GM18909 (cell line): ENCODE results near the gene CGNL1.
A peak's percentile ranks its signal among the peaks of the same experiment; 100 is the strongest.

ENCODE experiments used
- ATAC-seq: cut with Tn5 transposase; IDR thresholded peaks from one replicate; pipeline ENCODE4 v1.9.1; 2021; ENCODE audit warnings: mild to moderate bottlenecking; ENCODE audit not compliant: unreplicated experiment, poor library complexity

CGNL1 gene

DNA sequence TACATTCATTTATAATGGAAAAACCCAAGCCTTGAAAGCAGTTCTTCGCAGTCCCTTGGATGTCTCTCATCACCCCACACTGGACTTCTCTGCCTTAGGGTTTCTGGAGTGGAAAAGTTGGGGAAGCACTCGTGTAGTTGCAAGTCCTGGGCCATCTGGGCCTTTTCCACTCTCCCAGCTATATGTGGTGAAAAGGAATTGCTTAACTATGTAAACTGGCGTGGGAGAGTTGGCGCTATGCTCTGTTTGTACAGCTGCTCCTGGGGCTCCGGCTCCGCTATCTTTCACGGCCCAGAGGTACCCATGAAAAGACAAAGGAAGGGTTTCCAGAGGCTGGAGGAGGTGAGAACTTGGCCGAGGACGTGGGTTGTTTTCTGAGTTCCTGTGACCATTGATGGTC lies 134.3 kb downstream of the CGNL1 start:
- no peak for ATAC-seq

DNA sequence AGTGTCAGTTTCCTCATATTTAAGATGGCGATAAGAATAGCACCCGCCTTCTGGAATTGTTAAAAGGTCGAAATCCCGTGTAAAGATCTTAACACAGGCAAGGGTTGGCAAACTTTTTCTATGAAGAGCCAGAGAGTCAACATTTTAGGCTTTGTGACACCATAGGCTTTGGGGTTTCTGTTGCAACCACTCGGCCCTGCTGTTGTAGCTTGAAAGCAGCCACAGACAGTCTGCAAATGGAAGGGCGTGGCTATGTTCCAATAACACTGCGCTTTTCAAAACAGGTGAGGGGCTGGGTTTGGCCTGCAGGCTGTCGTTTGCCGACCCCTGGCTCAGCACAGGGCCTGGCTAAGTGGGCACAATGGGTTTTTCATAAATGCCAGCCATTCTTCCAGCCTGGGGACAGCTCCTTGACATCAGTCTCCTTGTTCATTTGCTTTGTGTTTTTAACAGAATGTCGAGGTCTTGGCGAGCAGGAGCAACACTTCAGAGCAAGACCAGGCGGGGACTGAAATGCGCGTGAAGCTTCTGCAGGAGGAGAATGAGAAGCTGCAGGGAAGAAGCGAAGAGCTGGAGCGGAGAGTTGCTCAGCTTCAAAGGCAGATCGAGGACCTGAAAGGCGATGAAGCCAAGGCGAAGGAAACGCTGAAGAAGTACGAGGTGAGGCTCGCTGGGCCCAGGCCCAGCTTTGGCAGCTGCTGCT lies 140.2 kb downstream of the CGNL1 start:
- ATAC-seq, result no peak

DNA sequence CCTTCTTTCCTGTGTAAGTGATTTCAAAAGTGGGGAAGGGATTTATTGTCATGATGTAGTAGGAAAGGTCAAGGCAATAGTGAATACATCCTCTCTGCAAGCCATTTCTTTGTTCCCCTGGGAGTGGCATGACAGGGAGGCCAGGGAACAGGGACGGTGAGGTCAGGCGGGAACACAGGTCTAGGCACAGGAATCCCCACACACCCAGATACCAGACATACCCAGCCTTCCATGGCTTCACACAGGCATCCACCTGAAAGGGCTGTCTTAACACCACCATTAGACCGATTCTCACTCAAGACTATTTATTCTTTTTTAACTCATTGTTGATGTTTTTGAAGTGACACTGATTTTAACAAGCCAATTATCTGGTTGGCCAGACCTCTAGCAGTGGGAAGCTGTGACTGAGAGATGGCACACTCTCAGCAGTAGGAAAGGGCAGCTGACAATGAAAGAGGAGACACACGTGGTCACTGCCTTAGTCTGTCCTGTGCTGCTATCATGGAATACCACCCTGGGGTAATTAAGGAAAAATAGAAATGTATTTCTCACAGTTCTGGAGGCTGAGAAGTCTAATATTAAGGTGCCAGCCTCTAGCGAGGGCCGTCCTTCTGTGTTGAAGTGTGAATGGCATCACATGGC lies 140.8 kb downstream of the CGNL1 start:
- no peak for ATAC-seq

DNA sequence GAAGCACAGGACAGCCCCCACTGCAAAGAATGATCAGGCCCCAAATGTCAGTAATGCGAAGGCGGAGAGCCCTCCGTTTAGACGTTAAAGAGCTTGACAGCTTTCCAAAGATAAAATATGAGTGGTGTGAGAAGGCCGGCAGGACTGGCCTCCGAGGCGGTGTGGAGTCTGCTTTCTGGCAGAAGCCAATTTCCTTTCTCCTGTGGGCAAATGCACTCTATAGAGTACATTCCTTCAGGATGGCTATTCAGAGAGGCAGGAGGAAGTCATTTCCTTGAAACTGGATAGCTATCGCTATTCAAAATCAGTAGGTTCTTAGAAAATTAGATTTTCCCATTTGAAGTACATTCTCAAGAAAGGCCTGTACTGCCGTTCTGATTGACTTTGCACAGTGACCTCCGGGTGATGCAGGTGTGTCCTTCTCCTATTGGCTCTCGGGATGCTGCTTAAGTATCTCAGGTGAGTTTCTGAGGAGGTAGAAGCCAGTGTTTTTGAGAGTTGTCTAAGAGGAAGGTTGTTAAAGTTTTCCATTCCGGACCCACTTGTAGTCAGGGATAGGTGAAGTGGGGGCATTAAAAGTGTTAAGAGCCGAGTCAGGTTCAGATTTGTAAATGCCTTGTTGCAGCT lies 142.6 kb downstream of the CGNL1 start:
- no peak for ATAC-seq

DNA sequence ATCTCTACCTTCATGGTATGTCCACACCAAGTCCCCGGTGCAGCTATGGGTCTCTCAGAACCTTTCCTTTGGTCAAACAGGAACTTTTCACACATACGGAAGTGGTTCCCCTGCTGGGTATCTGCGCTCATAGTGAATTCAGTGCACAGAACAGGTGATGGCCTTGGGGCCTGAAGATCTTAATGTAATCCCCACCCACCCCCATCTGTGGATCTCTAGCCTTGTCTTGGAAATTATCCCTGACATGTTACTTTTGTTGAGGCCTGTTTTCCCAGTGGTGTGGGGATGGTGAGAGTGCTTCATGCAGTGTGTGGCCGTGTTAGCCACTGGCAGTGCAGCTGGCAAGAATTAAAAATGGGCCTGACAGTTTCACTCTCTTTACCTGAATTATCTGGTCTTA lies 143.5 kb downstream of the CGNL1 start:
- no peak for ATAC-seq

DNA sequence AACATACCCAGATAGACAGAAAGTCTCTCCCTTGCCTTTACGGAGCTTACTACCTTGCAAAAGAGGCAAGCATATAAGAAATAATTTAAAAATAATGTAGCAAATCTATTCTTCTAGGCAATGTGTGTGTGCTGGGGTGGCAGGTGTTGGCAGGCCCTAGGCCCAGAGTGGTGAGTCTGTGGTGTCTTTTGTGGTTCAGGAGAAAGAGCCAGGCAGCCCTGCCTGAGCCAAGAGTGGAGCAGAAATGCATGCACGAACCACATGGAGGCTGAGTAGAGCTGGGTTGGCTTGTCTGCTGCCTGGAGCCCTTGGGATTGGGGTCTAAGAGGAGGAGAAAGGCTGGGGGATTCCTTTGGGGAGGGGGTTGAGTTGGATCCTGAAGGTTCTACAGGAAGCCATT lies 145.2 kb downstream of the CGNL1 start:
- ATAC-seq, result no peak

DNA sequence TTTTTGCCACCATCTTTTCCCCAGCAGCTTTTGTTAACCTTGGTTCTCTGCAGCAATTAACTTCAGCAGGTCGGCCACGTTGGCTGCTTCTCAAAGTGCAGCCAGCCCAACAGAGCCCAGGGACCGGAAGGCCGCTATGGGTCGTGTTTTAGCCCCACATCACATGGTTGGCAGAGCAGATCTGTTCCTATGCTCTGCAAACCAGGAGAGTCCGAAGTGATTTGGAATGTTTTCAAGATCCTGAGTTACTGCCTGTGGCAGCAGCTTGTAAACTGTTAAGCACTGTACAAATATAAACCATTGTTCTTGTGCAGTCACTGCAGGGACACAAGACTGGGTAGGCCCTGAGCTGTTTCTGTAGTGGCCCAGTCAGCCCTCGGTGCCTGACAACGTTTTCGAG lies 145.8 kb downstream of the CGNL1 start:
- ATAC-seq, result no peak

DNA sequence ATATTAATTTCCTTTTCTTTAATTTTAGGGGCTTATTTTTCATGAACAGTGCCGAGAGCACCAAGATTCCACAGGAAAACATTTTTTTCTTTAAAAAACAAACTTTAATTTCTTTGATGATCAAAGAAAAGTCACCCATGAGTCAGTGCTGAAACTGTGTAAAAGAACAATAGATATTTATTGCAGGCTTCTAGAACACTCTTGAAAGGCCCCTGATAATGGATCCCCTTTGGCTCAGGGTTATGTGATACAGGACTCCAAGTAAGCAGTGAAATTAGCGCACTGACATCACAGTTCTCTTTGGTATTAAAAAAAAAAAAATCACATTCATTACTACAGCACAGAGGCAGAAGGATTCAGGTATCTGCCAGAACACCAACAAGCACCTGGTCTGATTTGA lies 149.3 kb downstream of the CGNL1 start:
- no peak for ATAC-seq

DNA sequence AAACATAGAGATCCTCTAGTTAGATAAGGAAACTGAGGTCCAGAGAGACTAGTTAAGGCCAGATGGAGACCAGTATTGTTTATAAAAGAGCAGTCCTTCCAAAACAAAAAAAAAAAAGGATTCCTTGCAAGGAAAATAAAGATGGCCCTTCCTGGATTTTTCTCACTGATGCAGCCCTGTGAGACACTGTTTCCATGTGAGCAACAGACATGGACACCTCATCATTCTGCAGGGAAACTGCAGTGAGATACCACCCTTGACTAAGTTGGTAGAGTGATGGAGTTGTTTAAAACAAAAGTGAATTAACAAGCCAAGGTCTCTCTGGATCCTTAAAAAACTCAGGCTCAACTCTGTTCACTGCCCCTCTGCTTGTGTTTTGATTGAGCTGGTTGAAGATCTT lies 149.8 kb downstream of the CGNL1 start:
- ATAC-seq, result no peak

DNA sequence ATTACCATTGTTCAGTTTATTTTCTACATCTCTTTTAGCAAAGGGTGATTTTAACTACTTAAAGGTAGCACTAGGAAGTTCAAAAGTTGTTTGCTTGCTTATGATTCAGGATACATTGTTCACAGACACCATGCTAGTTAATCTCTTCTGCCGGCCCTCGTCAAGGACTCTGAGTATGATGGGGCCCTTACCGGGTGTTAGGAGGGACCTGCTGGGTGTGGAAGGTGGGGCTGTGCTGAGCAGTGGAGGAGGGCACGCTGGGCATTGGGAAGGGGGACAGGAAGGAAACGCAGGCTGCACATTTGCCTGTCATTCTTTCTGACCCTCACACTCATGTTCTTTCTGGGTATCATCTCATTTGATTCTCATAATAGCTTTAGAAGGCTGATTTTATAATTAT lies 150.3 kb downstream of the CGNL1 start:
- no peak for ATAC-seq

DNA sequence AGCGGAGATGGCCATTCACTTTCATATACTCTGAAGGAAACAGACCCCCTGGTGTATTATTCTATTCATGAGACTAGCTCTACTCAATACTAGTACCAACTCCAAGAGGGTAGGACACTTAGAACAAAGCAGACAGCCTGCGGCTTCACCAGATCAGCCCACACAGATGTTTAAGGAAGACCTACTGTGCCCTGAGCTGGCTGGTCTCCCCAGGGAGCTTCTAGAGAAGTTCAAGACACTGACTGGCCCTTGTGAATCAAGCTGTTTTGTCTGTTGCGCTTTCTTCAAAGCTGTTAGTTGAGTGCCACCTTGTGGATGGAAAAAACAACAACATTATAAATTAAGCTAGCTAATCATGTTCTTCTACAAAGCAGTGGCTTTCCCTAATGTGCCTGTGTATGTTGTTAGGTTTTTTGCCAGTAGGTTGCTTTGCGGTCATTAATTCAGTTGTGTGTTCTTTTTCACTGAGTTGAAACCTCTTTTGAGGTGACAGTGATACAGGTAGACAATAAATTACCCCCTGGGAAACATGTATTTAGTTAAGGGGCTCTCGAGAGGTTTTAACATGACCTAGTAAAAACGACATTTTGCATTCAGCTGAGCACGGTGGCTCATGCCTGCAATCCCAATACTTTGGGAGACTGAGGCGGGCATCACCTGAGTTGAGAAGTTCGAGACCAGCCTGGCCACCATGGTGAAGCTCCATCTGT lies 151.2 kb downstream of the CGNL1 start:
- peak; percentile 85 for ATAC-seq

DNA sequence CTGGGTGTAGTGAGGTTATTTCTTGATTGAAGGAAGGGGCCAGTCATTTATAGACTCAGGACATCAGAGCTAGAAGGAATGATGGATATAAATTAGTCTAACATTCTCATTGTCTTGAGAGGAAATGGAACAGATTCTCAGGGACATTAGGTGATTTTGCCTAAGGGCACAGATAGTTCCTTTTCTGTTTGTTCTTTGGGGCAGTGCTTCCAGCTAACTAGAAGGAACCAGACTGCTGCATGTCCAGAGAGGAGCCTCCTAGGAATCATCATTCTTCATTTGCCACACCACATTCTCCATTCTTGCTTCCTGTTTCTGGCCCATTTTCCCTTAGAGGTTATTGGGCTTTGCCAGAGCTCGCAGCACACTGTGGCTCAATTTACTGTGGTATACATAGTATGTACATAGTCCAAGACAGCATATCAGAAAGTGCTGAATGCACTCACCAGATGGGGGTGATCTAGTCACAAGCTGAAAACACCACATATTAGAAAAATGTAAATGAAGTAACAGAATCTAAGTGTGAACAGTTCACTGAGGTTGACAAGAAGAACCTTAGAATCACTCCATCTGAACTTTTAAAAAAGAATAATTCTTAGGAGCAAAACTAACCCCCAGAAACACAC lies 152.7 kb downstream of the CGNL1 start:
- ATAC-seq, result no peak

DNA sequence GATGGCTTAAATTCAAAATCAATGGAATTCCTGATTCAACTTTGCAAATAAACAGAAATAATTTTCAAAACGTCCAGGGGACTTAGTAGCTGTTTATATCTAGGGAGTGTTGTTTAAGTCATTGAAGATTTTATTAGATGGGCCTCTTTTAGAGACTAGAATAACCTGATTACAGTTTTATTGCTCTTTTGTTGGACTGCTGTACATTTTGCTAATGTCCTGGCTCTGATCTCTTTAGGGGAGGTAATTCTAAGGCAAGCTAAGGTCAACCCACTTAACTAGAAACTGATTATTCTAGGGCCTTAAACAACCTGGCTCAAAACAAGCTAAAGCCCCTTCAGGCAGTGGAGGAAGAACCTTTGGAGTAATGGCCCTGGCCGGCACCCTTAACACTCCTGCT lies 153.4 kb downstream of the CGNL1 start:
- no peak for ATAC-seq

DNA sequence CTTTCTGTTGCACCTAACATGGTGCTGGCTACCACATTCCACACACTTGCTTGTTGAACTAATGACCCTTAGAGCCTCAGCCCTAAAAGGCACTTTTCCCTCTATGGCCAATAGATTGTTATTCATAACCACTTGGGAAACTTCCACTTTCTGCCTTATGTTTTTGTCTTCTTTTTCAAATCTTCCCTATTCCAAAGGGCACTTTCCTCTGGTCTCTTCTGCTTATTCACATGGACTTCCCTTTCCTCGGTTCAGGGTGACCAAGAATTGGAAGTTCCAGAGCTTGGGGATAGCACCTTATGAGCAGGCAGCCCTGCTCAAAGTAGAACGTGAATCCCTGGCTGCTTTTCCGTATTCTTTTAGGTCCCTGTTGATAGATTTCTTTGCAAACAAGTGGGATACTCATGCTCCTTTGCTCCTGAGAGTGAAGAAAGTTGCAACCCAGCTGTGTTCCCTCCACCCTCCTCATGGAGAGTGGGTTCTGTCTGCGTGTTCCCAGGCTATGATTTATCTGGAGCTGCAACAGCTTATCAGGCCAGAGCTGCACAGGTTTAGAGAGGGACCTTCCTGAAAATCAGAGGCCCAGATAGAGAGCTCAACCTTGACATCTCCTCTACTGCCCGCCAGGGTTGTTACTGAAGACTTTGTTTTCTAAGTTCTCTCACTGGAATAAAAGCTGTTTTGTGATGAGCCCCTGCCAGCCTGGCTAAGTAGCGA lies 156.6 kb downstream of the CGNL1 start:
- no peak for ATAC-seq

DNA sequence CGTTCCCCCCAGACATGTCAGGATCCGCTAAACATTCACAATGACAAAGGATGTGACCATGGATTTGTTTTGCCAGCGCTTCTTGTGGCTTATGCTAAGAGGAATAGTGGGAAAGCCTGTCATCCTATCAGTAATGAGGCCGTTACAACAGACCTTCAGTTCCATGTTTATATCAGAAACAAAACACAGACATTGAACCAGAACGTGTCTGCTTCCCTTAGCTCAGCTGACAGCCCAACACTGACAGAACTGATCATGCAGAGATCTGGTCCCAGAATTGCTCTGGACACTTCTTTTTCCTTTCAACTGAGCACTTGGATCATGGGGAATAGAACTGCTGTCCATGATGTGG lies 157.1 kb downstream of the CGNL1 start:
- ATAC-seq, result no peak

DNA sequence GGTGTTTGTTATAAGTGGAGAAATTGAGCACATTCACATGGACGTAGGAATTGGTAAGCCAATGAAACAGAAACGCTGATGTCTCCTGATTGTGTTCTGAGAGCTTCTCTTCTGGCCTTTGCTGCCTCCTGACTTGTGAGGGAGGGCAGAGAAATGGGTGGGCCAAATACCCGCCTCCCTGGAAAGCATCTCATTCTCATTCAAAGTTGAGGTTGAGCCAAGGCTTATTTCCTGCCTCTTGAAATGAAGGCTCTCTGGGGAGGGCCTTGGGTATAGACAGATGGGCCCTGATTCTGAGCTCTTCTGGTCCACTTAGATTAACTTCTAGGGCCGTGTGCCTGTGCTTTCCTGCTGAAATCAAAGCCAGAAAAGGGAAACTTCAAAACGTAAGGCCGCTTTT lies 158.0 kb downstream of the CGNL1 start:
- no peak for ATAC-seq

DNA sequence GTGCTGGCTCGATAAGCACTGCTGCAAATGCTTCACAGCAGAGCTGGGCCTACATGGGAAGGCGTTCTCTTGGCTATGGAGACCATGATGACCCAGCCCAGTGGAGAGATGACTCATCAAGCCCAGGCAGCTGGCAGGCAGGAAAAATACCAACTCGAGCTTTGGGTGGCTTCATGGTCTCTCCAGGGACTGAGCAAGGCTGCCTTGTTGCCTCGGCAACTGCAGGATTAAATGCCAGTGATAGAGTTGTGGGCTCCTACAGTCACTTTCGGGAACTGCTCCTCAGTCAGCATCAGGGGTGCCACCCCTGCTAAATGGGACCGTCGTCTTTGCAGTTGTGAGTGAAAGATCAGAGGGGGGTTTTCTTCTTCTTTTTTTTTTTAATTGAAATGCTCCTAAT lies 160.8 kb downstream of the CGNL1 start:
- ATAC-seq, result no peak

DNA sequence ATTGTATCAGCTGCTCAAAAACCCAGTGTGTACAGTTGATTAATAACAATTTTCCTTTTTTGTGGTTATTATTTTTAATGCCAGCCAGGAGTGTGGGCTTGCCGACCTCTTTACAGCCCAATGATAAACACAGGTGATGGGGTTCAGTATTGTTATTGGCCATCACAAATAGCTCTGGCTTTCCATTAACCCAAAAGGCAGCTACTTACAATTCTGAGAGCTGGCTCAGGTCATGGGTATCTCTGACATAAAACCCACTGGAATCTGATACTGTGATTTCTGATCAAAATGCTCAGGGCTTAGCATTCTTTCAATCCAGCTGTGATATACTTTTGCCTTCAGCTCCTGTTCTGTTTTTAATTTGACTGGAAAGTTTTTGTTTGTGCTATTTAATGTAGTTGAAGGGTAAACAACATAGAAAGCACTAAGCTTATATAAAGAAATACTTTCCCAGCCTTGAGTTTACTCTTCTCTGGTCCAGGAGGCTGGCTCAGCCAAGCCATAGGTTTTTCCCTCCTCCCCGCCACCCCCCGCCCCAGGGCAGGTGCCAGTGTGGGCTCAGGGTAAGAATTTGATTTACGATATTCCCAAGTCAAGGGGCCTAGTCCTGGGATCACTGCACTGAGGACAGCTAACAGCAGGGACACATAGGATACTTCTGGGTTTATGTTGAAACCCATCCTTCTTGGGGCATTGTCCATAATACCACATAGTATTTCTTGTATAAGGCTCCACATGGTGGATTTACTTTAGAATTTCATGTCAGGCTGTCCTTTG lies 161.4 kb downstream of the CGNL1 start:
- no peak for ATAC-seq

DNA sequence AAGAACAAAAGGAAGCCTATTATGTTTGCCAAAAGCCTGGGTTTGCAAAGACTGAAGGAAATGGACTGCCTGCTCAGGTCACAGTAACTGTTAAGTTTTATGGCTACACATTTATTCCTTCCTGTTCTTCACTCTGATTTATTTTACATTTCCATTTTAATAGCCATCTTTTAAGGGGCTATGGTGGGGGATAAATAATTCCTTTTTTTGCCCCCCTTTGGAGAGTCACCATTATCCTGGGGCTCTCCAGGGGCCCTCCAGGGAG lies 161.9 kb downstream of the CGNL1 start:
- no peak for ATAC-seq

DNA sequence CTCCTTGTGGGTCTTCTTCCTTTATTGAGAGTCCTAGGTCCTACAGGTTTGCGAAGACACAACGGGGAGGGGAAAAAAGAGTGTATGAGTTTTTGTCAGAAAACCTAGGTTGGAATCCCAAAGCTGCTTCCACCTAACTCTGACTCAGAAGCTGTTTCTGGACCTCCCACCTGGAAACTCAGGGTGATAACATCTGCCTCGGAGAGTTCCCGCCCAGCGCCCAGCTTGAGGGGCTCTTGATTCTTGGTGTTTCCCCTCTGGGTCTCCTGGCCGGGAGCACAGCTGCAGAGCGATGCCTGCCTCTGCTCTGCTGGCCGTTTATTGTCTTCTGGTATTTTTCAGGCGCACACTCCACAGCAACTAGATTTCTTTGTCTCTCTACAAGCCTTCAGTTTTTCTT lies 162.5 kb downstream of the CGNL1 start:
- ATAC-seq, result no peak
